HEK293T (cell line): Measurements from ENCODE around the gene RIMBP2.

Source experiments
- BHLHE40 ChIP-seq: fragments of 450-650 bp; IDR thresholded peaks from 2 replicates; pipeline ENCODE4 v1.6.1; 2016; ENCODE audit warnings: mild to moderate bottlenecking, moderate library complexity, borderline replicate concordance
- FOXA1 ChIP-seq: fragments of 450-650 bp; IDR thresholded peaks from 2 replicates; pipeline ENCODE4 v1.6.1; 2016; ENCODE audit warnings: mild to moderate bottlenecking
- FOXK2 ChIP-seq: fragments of 450-650 bp; IDR thresholded peaks from 2 replicates; pipeline ENCODE4 v1.6.1; 2016; ENCODE audit warnings: mild to moderate bottlenecking
- FOXM1 ChIP-seq: fragments of 450-650 bp; IDR thresholded peaks from 2 replicates; pipeline ENCODE4 v1.6.1; 2017; ENCODE audit warnings: mild to moderate bottlenecking, borderline replicate concordance
- HDGF ChIP-seq: fragments of 450-650 bp; IDR thresholded peaks from 2 replicates; pipeline ENCODE4 v1.6.1; 2017; ENCODE audit warnings: antibody characterized with exemption, borderline replicate concordance
- SP1 ChIP-seq: fragments of 450-650 bp; IDR thresholded peaks from 2 replicates; pipeline ENCODE4 v1.6.1; 2017
- SUZ12 ChIP-seq: fragments of 450-650 bp; IDR thresholded peaks from 2 replicates; pipeline ENCODE4 v1.6.1; 2016; ENCODE audit warnings: mild to moderate bottlenecking
- ZNF384 ChIP-seq: fragments of 450-650 bp; IDR thresholded peaks from 2 replicates; pipeline ENCODE4 v1.6.1; 2016
- TF ChIP-seq, protein P1 (sequence below): fragments of 450-650 bp; IDR thresholded peaks from 2 replicates; pipeline ENCODE4 v1.6.1; 2016

DNA sequence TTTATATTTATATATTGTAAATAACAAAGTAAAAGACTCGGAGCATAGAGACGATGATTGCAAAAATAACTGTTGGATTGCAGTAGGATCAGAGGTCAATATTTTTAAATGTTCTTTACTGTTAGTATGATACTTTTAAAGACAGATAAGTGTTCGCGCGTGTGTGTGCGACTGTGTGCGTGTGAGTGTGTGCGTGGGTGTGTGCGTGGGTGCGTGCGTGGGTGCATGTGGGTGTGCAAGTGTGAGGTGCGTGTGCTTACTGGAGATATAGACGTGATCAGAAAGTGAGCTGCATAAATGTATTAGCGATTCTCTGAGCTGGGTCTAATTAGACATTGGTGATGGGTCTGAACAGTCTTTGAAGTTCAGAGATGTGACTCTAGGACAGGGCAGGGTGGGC lies 142.9 kb downstream of the RIMBP2 start:
- TF ChIP-seq BHLHE40: no peak
- TF ChIP-seq HDGF: no peak
- TF ChIP-seq SP1: no peak
- TF ChIP-seq SUZ12: no peak
- TF ChIP-seq FOXA1: no peak
- TF ChIP-seq FOXK2: no peak
- TF ChIP-seq, protein P1, sequence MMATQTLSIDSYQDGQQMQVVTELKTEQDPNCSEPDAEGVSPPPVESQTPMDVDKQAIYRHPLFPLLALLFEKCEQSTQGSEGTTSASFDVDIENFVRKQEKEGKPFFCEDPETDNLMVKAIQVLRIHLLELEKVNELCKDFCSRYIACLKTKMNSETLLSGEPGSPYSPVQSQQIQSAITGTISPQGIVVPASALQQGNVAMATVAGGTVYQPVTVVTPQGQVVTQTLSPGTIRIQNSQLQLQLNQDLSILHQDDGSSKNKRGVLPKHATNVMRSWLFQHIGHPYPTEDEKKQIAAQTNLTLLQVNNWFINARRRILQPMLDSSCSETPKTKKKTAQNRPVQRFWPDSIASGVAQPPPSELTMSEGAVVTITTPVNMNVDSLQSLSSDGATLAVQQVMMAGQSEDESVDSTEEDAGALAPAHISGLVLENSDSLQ: no peak
- TF ChIP-seq ZNF384: no peak
- TF ChIP-seq FOXM1: no peak
